GM12864 (cell line): ENCODE results near the gene GINM1.

Experiments used
- DNase-seq: peaks from one replicate; pipeline ENCODE4 v3.0.0-alpha.2; 2011; ENCODE audit warnings: low read depth
- H3K4me3 ChIP-seq: 2 replicates; pipeline ENCODE4 v1.5.1; 2011; ENCODE audit warnings: mild to moderate bottlenecking, low read depth, low read length, control low read depth
- TF ChIP-seq, protein P1 (sequence below): IDR thresholded peaks from 2 replicates; pipeline ENCODE4 v1.5.1; 2011; ENCODE audit warnings: low read depth, mild to moderate bottlenecking, moderate library complexity, low read length, control low read depth, inconsistent platforms; ENCODE audit errors: missing control alignments

Gene GINM1

DNA sequence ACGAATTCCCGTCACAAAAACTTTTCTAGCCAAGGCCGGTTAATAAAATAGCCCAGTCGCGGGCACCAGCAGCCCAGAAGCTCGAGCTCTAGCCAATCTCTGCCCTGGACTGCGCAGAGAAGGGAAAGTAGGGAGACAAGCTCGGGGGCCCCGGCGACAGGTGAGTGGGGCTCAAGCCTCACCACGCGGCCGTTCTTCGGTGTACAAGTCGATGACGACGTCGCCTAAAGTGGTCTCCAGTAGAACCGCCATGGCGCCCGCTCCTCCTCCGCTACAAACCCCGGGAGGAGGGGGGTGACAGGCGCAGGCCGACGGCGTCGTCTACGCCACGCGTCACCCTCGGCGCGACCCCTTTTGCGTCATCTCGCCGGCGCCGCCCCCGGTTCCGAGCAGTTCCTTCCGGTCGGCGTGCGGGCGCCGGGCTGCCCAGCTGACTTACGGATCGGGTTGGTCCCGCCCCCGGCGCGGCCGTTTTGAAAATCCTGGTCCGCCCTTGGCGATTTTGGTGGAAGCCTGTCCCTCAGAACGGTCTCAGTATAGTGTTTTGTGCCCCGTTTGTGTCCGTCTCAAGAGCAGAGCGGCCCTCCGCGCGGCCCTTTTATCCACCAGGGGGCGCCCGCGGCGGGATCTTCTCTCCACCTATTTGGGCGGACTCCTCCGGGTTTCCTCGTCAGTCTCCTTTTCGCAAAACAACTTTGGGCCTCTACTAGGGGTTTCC lies 20.3 kb upstream of the GINM1 start, which contains the start of gene PPIL4:
Gene PPIL4 (minus strand): TSS at position 290 of the 718 bp plus-strand sequence. CDS start 38 bp downstream, at position 252.
- H3K4me3 ChIP-seq, result peak within 1 kb of the TSS; percentile 95
- TF ChIP-seq, protein P1, sequence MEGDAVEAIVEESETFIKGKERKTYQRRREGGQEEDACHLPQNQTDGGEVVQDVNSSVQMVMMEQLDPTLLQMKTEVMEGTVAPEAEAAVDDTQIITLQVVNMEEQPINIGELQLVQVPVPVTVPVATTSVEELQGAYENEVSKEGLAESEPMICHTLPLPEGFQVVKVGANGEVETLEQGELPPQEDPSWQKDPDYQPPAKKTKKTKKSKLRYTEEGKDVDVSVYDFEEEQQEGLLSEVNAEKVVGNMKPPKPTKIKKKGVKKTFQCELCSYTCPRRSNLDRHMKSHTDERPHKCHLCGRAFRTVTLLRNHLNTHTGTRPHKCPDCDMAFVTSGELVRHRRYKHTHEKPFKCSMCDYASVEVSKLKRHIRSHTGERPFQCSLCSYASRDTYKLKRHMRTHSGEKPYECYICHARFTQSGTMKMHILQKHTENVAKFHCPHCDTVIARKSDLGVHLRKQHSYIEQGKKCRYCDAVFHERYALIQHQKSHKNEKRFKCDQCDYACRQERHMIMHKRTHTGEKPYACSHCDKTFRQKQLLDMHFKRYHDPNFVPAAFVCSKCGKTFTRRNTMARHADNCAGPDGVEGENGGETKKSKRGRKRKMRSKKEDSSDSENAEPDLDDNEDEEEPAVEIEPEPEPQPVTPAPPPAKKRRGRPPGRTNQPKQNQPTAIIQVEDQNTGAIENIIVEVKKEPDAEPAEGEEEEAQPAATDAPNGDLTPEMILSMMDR, result peak; percentile 81
- peak; percentile 77 for DNase-seq

DNA sequence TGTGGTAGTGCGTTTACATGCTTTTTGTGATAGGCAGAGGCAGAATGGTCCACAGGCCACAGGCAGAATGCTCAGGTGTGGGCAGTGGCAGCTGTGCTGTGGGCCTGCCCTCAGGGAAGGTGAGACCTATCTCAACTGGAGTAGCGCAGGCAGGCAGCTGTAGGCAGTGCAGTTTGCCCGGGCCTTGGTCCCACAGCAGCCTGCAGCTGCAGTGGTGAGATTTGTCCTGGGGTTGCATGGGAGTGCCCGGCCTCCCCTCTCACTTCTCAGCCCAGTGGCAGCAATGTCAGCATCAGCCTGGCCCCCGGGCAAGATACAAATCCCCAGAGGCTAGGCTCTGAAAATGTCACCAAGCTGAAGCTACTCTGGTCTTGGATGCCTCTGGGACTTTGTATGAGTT lies 14.3 kb upstream of the GINM1 start:
- no peak for DNase-seq
- TF ChIP-seq, protein P1, result no peak
- no peak overlapping the region for H3K4me3 ChIP-seq

DNA sequence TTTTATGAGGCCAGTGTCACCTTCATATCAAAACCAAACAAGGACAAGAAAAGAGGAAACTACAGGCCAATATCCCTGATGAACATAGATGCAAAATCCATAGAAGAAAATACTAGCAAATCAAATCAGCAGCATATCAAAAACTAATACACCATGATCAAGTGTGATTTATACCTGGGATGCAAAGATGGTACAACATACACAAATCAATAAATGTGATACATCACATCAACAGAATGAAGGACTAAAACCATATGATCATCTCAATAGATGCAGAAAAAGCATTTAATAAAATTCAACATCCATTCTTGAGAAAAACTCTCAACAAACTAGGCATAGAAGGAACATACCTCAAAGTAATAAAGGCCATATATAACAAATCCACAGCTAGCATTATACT lies 8.1 kb upstream of the GINM1 start:
- TF ChIP-seq, protein P1, result no peak
- no peak for DNase-seq
- H3K4me3 ChIP-seq, result no peak overlapping the region

DNA sequence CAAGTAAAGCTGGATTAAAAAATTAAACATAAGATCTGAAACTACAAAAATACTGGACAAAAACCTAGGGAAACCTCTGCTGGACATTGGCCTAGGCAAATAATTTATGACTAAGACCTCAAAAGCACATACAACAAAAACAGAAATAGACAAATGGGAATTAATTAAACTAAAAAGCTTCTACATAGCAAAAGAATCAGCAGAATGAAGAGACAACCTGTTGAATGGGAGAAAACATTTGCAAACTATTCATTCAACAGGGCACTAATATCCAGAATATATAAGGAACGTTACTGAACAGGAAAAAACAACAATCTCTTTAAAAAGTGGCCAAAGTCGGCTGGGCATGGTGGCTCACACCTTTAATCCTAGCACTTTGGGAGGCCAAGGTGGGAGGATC lies 6.8 kb upstream of the GINM1 start:
- no peak overlapping the region for H3K4me3 ChIP-seq
- DNase-seq, result no peak
- TF ChIP-seq, protein P1, result no peak

DNA sequence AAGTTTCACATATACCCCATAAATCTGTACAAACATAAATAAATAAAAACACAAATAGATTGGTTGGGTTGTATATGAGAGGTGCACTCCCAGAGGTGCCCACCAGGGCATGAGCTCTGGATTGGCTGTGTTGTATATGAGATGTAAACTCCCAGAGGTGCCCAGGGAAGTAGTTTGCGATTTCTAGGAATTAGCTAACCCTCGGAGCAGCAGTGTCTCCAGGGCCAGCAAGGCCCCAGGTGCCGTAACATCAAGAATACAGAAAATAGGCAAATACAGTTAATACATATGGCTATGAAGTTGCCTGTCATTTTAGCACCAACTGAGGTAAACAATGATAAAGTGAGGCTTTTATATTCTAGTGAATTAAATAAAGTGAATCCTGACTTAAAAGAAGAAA lies 5.4 kb upstream of the GINM1 start:
- no peak for DNase-seq
- no peak overlapping the region for H3K4me3 ChIP-seq
- TF ChIP-seq, protein P1, result peak; percentile 63

DNA sequence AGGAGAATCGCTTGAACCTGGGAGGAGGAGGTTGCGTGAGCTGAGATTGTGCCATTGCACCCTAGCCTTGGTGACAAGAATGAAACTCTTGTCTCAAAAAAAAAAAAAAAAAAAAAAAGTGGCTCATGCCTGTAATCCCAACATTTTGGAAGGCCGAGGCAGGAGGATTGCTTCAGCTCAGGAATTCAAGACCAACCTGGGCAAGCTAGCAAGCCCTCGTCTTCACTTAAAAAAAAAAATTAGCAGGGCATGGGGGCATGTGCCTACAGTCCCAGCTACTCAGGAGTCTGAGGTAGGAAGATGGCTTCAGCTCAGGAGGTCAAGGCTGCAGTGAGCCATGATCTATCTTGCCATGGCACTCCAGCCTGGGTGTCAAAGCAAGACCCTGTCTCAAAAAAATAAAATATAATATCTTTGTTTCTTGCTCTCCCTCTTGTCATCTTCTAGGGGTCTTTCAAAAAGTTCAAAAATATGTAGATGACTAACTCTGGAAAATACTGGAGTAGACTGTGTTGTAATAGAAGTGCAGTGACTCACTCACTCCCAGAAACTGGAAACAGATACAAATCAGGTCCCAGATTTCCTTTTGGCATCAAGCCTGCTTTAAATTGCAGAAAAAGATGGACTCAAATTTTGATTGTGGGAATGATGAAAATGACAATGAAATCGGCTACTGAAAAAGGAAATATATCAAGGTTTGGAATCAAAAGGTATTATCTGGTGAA lies 2.8 kb upstream of the GINM1 start:
- H3K4me3 ChIP-seq, result no peak overlapping the region
- DNase-seq, result no peak
- TF ChIP-seq, protein P1, result no peak

DNA sequence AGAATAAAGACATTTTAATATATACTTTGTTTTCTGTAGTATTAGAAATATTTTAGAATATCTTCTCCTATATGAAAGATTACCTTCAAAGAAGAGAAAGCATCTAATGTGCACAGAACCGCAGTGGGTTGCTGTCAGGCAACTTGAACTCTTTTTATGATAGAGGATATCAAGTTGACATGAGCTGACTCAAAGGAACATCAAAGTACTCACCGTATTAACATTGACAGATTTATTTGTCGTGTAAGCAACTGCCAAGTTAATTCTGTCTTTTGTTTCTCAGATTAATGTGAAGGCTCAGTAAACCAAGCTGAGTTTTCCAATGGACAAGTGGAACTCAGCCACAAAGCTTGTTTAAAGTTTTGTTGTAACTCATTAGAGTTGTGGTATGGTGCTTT lies 2.2 kb upstream of the GINM1 start:
- TF ChIP-seq, protein P1, result no peak
- DNase-seq, result no peak
- H3K4me3 ChIP-seq, result no peak overlapping the region
